Astrocyte (in vitro differentiated cells and primary cell): ENCODE data around the gene CHML. TPM values are rescaled to one million over a fixed set of nuclear protein-coding genes. Genes with fewer than 3 reads are reported as not detected.

Experiments
- DNase-seq: peaks from one replicate; pipeline ENCODE4 v3.0.0-alpha.2; 2010; ENCODE audit warnings: low read depth
- FAIRE-seq: peaks from 2 replicates; lab custom pipeline; 2011; peaks lifted over from hg19 to GRCh38; lab: Jason Lieb, UNC
- H2AFZ ChIP-seq: 2 replicates; pipeline ENCODE4 v1.6.0; 2012; ENCODE audit warnings: low read depth, low read length, inconsistent platforms
- H3K27ac ChIP-seq: 2 replicates; pipeline ENCODE4 v1.5.1; 2011; ENCODE audit warnings: low read depth, low read length, inconsistent platforms
- H3K27me3 ChIP-seq: 2 replicates; pipeline ENCODE4 v1.6.0; 2011; ENCODE audit warnings: low read length, inconsistent platforms; ENCODE audit not compliant: insufficient read depth
- H3K36me3 ChIP-seq: 2 replicates; pipeline ENCODE4 v1.5.1; 2011; ENCODE audit warnings: low read length, inconsistent platforms; ENCODE audit not compliant: insufficient read depth
- H3K4me1 ChIP-seq: 2 replicates; pipeline ENCODE4 v1.5.1; 2011; ENCODE audit warnings: low read length, inconsistent platforms; ENCODE audit not compliant: insufficient read depth
- H3K4me2 ChIP-seq: 2 replicates; pipeline ENCODE4 v1.6.0; 2012; ENCODE audit warnings: low read length, inconsistent platforms
- H3K4me3 ChIP-seq: 2 replicates; pipeline ENCODE4 v1.5.1; 2011; ENCODE audit warnings: low read depth, mild to moderate bottlenecking, low read length, inconsistent platforms; ENCODE audit not compliant: insufficient read depth
- H3K79me2 ChIP-seq: 2 replicates; pipeline ENCODE4 v1.6.0; 2012; ENCODE audit warnings: mild to moderate bottlenecking, low read length, inconsistent platforms; ENCODE audit not compliant: insufficient read depth
- H3K9ac ChIP-seq: 2 replicates; pipeline ENCODE4 v1.6.0; 2012; ENCODE audit warnings: mild to moderate bottlenecking, low read length, inconsistent platforms
- H3K9me3 ChIP-seq: 2 replicates; pipeline ENCODE4 v1.5.1; 2012; ENCODE audit warnings: low read depth, mild to moderate bottlenecking, low read length, inconsistent platforms; ENCODE audit not compliant: insufficient read depth
- H4K20me1 ChIP-seq: 2 replicates; pipeline ENCODE4 v1.6.0; 2012; ENCODE audit warnings: low read length, inconsistent platforms; ENCODE audit not compliant: insufficient read depth
- H3K27ac Mint-ChIP-seq: one replicate; pipeline ENCODE4 v1.8.0; 2021; ENCODE audit warnings: mild to moderate bottlenecking, mixed read lengths; ENCODE audit not compliant: unreplicated experiment
- H3K27me3 Mint-ChIP-seq: one replicate; pipeline ENCODE4 v1.8.0; 2021; ENCODE audit warnings: low read depth, mixed read lengths; ENCODE audit not compliant: unreplicated experiment
- H3K36me3 Mint-ChIP-seq: one replicate; pipeline ENCODE4 v1.8.0; 2021; ENCODE audit warnings: low read depth, mixed read lengths; ENCODE audit not compliant: unreplicated experiment
- H3K4me1 Mint-ChIP-seq: one replicate; pipeline ENCODE4 v1.8.0; 2021; ENCODE audit warnings: low read depth, mixed read lengths; ENCODE audit not compliant: unreplicated experiment
- H3K4me3 Mint-ChIP-seq: one replicate; pipeline ENCODE4 v1.8.0; 2021; ENCODE audit warnings: mild to moderate bottlenecking, moderate library complexity, mixed read lengths; ENCODE audit not compliant: unreplicated experiment
- H3K9me3 Mint-ChIP-seq: one replicate; pipeline ENCODE4 v1.8.0; 2021; ENCODE audit warnings: mild to moderate bottlenecking, mixed read lengths; ENCODE audit not compliant: unreplicated experiment
- EZH2 ChIP-seq: IDR thresholded peaks from 2 replicates; pipeline ENCODE4 v1.6.1; 2012; ENCODE audit warnings: mild to moderate bottlenecking, low read length, inconsistent platforms; ENCODE audit not compliant: insufficient read depth
- total RNA-seq: library from RNA; stranded (reverse); gene quantifications from 2 replicates; pipeline ENCODE4 v1.2.1, GENCODE V29; 2021
- TF ChIP-seq, protein P1 (sequence below): IDR thresholded peaks from 2 replicates; pipeline ENCODE4 v1.5.1; 2011; ENCODE audit warnings: low read depth, mild to moderate bottlenecking, inconsistent platforms, low read length, moderate library complexity; ENCODE audit not compliant: insufficient read depth

CHML gene
- total RNA-seq, 1 donor from 2014 or later = 22.6 TPM

DNA sequence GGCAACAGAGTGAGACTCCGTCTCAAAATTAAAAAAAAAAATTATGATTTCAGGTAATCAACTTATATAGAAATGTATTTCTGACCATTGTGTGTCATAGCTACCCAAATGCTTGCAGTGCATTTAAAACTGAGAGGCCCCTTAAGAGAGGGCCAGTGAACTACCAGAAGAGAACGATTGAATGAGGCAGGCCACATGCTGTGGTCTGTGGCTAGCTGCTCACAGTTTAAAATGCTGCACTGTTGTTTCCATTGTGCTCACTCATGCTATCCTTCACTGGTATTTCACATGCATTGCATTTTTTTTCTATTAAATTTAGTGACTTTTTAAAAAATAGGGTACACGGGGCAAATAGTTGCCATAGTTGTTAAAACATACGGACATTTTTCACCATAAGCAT, 26.0 kb downstream of the CHML start:
- no peaks in the 10 kb centered on the region for H3K79me2 ChIP-seq
- peak; percentile 22 for DNase-seq

DNA sequence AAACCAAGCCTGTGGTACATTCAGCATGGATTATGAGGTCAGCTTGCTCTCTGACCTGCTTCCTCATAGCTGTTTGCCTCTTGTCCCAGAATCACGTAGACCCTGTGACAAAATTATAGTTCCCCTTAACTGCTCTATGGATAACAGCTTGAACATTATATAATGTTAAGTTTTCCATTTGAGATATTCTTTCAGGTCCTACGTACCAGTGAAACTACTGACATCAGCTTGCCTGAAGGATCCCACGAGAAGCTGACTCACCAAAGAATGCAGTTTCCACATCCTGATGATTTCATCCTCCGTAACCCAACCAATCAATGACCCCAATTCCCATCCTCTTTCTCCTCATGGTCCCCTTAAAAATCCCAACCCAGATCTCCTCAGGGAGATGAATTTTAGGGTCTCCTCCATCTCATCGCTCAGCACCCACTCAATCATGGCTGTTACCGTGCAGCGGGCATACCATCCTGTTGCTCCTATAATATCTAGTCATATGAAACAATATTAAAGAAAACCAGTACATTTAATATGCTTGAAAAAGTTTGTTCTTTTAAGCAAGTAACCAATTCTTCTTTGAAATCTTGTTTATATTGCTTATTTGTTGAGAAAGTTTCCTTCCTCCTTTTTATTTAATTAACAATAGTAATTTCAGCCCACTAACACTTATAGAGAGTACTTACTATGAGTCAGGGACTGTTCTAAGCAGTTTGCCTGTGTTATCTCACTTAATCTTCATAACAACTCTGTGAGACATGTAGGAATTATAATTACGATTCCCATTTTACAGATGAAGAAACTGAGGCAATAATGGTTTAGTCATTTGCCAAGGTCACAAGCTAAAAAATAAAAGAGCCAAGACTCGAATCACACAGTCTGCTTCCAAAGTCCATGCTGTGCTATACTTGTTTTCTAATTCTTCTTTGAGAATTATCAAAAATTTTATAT, 27.4 kb downstream of the CHML start:
- Histone ChIP-seq H2AFZ (peak overlapping the region; percentile 38), H3K79me2 (no peaks in the 10 kb centered on the region), H3K27me3 (no peaks in the 10 kb centered on the region), H3K27ac (peak overlapping the region; percentile 87), H3K36me3 (no peaks in the 10 kb centered on the region), H4K20me1 (no peaks in the 10 kb centered on the region), H3K4me3 (no peak overlapping the region), H3K4me1 (peaks cover 35% of the 10 kb centered on the region), H3K4me2 (peak overlapping the region; percentile 59), H3K9me3 (no peaks in the 10 kb centered on the region), H3K9ac (peak overlapping the region; percentile 58)
- H3K27me3 Mint-ChIP-seq = no peaks in the 10 kb centered on the region
- TF ChIP-seq EZH2 = no peak
- TF ChIP-seq, protein P1, sequence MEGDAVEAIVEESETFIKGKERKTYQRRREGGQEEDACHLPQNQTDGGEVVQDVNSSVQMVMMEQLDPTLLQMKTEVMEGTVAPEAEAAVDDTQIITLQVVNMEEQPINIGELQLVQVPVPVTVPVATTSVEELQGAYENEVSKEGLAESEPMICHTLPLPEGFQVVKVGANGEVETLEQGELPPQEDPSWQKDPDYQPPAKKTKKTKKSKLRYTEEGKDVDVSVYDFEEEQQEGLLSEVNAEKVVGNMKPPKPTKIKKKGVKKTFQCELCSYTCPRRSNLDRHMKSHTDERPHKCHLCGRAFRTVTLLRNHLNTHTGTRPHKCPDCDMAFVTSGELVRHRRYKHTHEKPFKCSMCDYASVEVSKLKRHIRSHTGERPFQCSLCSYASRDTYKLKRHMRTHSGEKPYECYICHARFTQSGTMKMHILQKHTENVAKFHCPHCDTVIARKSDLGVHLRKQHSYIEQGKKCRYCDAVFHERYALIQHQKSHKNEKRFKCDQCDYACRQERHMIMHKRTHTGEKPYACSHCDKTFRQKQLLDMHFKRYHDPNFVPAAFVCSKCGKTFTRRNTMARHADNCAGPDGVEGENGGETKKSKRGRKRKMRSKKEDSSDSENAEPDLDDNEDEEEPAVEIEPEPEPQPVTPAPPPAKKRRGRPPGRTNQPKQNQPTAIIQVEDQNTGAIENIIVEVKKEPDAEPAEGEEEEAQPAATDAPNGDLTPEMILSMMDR = no peak
- no peaks in the 10 kb centered on the region for H3K9me3 Mint-ChIP-seq
- peaks cover 25% of the 10 kb centered on the region for H3K4me1 Mint-ChIP-seq
- H3K4me3 Mint-ChIP-seq = no peak overlapping the region
- FAIRE-seq (peak; percentile 56), DNase-seq (peak; percentile 92)
- no peak overlapping the region for H3K27ac Mint-ChIP-seq
- no peaks in the 10 kb centered on the region for H3K36me3 Mint-ChIP-seq

More for the DNA sequence above, 26.0 kb downstream of the CHML start:
- Histone ChIP-seq H3K4me1 (peaks cover 23% of the 10 kb centered on the region), H3K9ac (no peak overlapping the region), H3K4me2 (no peak overlapping the region), H4K20me1 (no peaks in the 10 kb centered on the region), H3K9me3 (no peaks in the 10 kb centered on the region), H2AFZ (no peak overlapping the region), H3K36me3 (no peaks in the 10 kb centered on the region), H3K27me3 (no peaks in the 10 kb centered on the region), H3K27ac (no peak overlapping the region), H3K4me3 (no peak overlapping the region)
- Mint-ChIP-seq H3K4me3 (no peak overlapping the region), H3K27me3 (no peaks in the 10 kb centered on the region), H3K27ac (peak overlapping the region; percentile 11), H3K4me1 (peaks cover 16% of the 10 kb centered on the region), H3K9me3 (no peaks in the 10 kb centered on the region), H3K36me3 (no peaks in the 10 kb centered on the region)
- TF ChIP-seq EZH2 = no peak
- TF ChIP-seq, protein P1 = no peak
- FAIRE-seq = no peak

DNA sequence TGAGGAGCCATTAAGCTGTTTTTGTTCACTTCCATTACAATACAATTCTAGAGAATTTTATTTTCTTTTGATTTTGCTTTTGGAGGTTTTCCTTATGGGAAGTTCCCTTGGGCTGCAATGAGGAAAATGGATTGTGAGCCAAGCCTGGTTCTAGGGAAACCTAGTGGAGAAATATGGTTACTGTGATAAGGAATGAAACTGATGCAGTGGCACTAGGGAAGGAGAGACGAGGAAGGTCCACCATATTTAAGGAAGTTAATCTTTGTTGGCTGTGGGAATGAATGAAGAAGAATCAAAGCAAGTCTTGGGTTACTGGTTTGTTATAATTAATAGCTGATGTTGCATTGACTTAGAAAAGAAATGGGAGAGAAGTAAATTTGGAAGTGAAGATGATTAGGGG, 28.4 kb downstream of the CHML start:
- DNase-seq (no peak), FAIRE-seq (no peak)
- Histone ChIP-seq H3K36me3 (no peaks in the 10 kb centered on the region), H3K4me2 (no peak overlapping the region), H3K9me3 (no peaks in the 10 kb centered on the region), H3K79me2 (no peaks in the 10 kb centered on the region), H3K27me3 (no peaks in the 10 kb centered on the region), H3K4me1 (peaks cover 37% of the 10 kb centered on the region), H3K9ac (peak overlapping the region; percentile 58), H3K27ac (peak overlapping the region; percentile 87), H4K20me1 (no peaks in the 10 kb centered on the region), H2AFZ (no peak overlapping the region), H3K4me3 (no peak overlapping the region)
- Mint-ChIP-seq H3K4me3 (no peak overlapping the region), H3K9me3 (no peaks in the 10 kb centered on the region), H3K4me1 (peaks cover 26% of the 10 kb centered on the region), H3K27ac (no peak overlapping the region), H3K27me3 (no peaks in the 10 kb centered on the region), H3K36me3 (no peaks in the 10 kb centered on the region)
- TF ChIP-seq EZH2 = no peak
- TF ChIP-seq, protein P1 = no peak
